ENCODE results near the gene ANKRD24.
"Not testable (repeated sequence)": the region's sequence is repeated elsewhere in the genome, so short reads cannot be mapped to it uniquely, and the experiment has no call there.

Gene ANKRD24

GRCh38 chr19:4233282-4233853 is 50.9 kb downstream of the ANKRD24 start:
- DNase-seq: peak; percentile 80

GRCh38 chr19:4234142-4234861 is 51.8 kb downstream of the ANKRD24 start:
- DNase-seq: no peak

- no peak for DNase-seq
Measured at GRCh38 chr19:4234862-4235201, 52.3 kb downstream of the ANKRD24 start.

- not testable (repeated sequence) for DNase-seq
Measured at GRCh38 chr19:4237510-4237909, 55.0 kb downstream of the ANKRD24 start.

- no peak for DNase-seq
Measured at GRCh38 chr19:4238831-4239230, 56.3 kb downstream of the ANKRD24 start.

- DNase-seq: no peak
Measured at GRCh38 chr19:4241824-4242430, 59.4 kb downstream of the ANKRD24 start.

- DNase-seq: not testable (repeated sequence)
Measured at GRCh38 chr19:4245938-4246337, 63.4 kb downstream of the ANKRD24 start.

GRCh38 chr19:4246767-4247593 is 64.5 kb downstream of the ANKRD24 start, which contains the start of gene YJU2:
Gene YJU2, plus strand, starts transcription at chr19:4247080. Its CDS starts 67 bp downstream, at chr19:4247147.
- peak; percentile 99 for DNase-seq

- DNase-seq: no peak
Measured at GRCh38 chr19:4256563-4256962, 74.1 kb downstream of the ANKRD24 start.

GRCh38 chr19:4257025-4257424 is 74.5 kb downstream of the ANKRD24 start:
- DNase-seq: no peak

- DNase-seq: no peak
Measured at GRCh38 chr19:4258181-4258580, 75.7 kb downstream of the ANKRD24 start.

GRCh38 chr19:4260613-4261191 is 78.2 kb downstream of the ANKRD24 start:
- DNase-seq: no peak

- DNase-seq: no peak
Measured at GRCh38 chr19:4264812-4265211, 82.3 kb downstream of the ANKRD24 start.

- no peak for DNase-seq
Measured at GRCh38 chr19:4266253-4267000, 83.9 kb downstream of the ANKRD24 start.

GRCh38 chr19:4267101-4267900 is 84.8 kb downstream of the ANKRD24 start:
- DNase-seq: peak; percentile 60

- DNase-seq: no peak
Measured at GRCh38 chr19:4267901-4268815, 85.7 kb downstream of the ANKRD24 start.

GRCh38 chr19:4268816-4269430 is 86.4 kb downstream of the ANKRD24 start:
- DNase-seq: no peak

GRCh38 chr19:4272894-4273293 is 90.4 kb downstream of the ANKRD24 start:
- DNase-seq: no peak

- not testable (repeated sequence) for DNase-seq
Measured at GRCh38 chr19:4274321-4274686, 91.8 kb downstream of the ANKRD24 start.
